Pons (tissue), 1 donor: ENCODE data around the gene ZMYND10.
"Not testable (repeated sequence)": the region's sequence is repeated elsewhere in the genome, so short reads cannot be mapped to it uniquely, and the experiment has no call there.

Experiments used
- DNase-seq: peaks from one replicate; pipeline ENCODE4 v3.0.0-alpha.2; 2016; ENCODE audit warnings: low spot score

The ZMYND10 gene

GRCh38 chr3:50325113-50325480 is 20.4 kb downstream of the ZMYND10 start:
- no peak for DNase-seq

- peak; percentile 77 for DNase-seq
Measured at GRCh38 chr3:50324351-50325112, 21.0 kb downstream of the ZMYND10 start.

- DNase-seq, result no peak
Measured at GRCh38 chr3:50323614-50324199, 21.8 kb downstream of the ZMYND10 start.

DNA sequence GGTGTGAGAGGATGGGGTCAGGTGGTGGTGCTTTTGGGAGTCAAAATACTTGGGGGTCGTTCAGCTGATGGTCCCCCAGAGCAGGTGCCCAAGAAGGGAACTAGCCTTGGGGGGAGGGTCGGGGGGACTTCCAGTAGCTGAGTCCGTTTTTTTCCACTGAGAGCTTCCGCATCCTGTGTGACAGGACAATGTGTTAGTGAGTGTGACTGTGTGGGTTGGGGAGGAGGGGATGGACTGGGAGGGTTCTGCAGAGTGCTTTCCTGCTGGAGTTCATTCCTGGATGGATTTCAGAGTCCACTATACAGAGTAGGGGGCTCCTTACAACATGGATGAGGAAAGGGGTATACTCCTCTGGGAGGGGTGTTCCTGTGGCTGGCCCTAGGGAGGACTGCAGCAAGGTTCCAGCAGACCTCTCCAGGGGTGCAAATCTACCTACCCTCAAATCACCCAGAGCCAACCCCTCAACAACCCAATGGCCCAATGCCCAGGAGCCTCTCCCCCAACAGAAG is 22.4 kb downstream of the ZMYND10 start:
- no peak for DNase-seq

DNA sequence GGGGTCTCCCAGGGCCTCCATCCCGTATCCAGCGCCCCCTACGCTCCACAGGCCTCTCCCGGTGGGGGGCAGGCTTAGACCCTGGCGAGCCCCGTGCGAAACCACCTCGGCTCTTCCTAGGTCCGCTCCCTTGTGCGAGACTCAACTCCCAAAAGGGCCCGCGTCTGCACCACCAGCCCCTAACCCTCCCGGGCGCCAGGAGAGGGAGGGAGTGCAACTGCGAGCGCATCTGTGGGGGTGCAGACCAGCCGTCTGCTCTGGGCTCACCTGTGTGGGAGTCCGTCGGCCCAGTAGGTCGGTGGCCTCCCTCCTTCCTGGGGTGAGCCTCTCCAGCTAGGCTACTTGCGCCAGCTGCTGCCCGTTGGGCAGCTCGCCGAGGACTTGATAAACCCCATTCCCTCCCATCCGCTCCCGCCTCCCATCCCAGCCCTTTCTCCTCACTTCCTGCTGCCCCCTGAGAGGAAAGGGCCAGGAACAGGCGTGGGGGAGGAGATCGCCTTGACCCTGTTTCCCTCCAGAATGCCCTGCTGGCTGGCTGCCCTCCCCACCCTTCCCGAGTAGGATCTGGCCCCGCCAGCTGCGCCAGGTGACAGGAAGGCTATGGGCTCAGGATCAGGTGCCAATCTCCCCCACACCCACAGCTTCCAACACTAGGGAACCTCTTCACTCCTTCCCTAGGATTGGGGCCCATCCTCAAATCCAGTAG is 23.0 kb downstream of the ZMYND10 start, which contains the start of gene HYAL2:
Gene HYAL2, minus strand, starts transcription at position 360 of the 706 bp plus-strand sequence. CDS start 2,256 bp downstream, outside the sequence.
- no peak for DNase-seq

- no peak for DNase-seq
Measured at GRCh38 chr3:50322115-50322385, 23.5 kb downstream of the ZMYND10 start.

- peak; percentile 82 for DNase-seq
Measured at GRCh38 chr3:50321336-50322114, 24.0 kb downstream of the ZMYND10 start.

GRCh38 chr3:50320853-50321335 is 24.6 kb downstream of the ZMYND10 start:
- DNase-seq, result peak; percentile 74

DNA sequence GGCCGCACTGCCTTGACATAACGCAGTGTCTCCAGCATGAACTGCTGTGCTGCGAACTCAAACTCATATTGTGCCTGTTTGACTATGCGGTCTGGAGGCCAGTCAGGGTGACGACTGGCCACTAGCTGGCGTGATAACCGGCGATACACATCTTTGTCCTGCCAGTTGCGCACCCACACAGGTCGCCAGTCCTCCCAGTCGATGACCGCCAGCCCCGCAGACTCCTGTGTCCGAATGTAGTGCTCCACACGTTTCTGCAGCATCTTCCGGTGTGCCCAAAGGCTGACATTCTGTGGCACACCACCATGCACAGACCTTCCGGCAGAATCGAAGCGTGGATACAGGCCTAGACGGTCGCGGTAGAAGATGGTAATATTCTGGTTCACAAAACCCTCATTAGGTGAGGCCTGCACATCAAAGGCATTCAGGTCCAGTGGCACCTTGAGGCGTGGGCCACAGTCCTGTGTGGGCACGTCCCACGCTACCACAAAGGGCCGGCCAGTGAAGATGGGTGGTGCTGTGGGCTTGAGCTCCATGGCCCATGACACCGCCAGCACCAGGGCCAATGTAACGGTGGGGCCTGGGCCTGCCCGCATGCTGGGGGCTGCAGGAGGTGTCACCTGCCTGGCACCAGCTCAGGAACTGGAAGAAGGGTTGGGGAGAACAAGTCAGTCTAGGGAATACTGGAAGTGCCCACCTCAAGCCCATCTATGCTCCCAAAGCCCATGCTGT is 25.5 kb downstream of the ZMYND10 start:
- DNase-seq, result no peak

DNA sequence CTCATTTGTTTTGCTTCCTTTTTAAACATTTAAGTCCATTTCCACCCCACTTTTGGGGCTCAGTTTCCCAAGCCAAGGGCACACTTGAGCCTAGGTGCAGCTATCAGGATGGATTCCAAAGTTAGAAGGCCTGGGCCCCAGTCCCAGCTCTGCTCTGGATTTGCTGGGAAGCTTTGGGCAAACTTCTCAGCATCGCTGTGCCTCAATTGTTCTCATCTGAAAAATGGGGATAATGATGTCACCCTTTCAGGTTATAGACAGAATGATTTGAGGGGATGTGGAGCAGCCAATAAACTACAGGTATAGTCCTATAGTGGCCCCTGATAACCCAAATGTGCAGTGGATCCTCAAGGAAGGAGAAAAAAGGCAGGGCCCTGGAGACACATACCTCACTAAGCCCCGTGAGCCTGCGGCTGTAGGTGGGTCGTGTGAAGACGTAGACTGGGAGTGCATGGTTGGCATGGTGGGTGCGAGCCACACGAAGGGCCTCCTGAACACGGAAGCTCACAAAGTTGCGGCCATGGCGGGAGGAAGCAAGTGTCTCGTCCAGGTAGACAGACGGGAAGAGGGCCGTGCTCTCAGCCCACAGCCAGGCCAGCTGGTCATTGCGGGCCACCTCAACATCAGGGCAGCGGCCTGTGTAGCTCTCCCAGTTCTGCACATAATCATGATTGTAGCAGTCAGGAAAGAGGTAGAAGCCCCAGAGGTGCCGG is 26.2 kb downstream of the ZMYND10 start:
- no peak for DNase-seq

GRCh38 chr3:50318615-50319014 is 26.9 kb downstream of the ZMYND10 start:
- DNase-seq, result no peak

GRCh38 chr3:50318163-50318562 is 27.4 kb downstream of the ZMYND10 start:
- no peak for DNase-seq

DNA sequence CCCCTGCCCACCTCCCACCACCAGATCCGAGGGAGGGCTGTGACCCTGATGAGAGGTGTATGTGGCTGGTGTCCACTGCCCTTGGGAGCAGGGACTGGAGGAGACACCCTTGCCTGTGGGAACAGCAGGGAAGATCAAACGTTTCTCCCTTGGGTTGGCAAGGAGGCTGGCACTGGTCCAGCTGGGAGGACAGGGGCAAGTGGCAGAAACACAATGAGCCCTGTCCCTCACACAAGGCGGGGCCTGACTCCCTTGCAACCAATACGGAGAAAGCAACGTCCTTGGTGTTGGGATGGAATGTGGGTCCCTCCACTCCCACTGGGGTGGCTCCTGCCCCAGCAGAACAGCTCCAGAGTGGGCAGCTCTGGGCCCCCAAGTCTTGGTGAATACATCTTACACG is 28.2 kb downstream of the ZMYND10 start:
- no peak for DNase-seq

GRCh38 chr3:50316657-50317242 is 28.8 kb downstream of the ZMYND10 start:
- DNase-seq, result no peak

DNA sequence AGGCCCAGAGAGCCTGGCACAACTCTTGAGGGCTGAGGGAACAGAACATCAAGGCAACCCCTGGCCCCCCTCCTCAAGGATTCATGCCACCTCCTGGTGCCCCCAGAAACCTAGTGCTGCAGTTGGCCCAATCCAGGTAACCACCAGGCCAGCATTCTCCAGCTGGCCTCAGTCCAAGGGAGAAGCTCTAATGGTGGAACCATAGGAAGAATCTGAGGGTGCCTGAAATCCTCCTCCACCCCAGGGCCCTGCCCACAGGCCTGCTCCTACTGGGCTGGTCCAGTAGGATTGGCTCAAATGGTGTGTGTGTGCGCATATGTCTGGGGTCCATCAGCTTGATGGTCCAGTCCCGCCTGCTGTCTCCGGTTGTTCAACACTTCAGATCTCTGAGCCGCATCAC is 30.7 kb downstream of the ZMYND10 start:
- no peak for DNase-seq

- DNase-seq, result no peak
Measured at GRCh38 chr3:50314342-50314741, 31.2 kb downstream of the ZMYND10 start.

GRCh38 chr3:50312041-50312440 is 33.5 kb downstream of the ZMYND10 start:
- not testable (repeated sequence) for DNase-seq

DNA sequence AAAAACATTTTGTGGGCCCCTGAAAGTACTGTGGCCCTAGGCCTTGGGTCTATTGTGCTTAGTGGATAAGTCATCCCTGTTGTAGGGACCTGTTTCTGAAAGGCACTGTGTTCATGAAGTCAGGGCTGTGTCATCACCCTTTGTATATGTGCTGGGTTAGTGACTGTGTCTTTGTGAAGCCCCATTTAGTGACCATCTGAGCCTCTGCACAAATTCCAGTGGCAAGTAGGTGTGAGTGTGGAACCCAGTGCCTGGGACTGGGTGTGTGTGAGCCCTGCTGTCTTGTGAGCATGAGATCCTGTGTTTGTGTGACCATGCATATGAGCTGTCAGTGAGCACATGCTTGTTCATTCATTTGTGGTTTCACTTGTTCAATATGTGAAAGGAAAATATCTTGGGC is 40.9 kb downstream of the ZMYND10 start:
- no peak for DNase-seq

DNA sequence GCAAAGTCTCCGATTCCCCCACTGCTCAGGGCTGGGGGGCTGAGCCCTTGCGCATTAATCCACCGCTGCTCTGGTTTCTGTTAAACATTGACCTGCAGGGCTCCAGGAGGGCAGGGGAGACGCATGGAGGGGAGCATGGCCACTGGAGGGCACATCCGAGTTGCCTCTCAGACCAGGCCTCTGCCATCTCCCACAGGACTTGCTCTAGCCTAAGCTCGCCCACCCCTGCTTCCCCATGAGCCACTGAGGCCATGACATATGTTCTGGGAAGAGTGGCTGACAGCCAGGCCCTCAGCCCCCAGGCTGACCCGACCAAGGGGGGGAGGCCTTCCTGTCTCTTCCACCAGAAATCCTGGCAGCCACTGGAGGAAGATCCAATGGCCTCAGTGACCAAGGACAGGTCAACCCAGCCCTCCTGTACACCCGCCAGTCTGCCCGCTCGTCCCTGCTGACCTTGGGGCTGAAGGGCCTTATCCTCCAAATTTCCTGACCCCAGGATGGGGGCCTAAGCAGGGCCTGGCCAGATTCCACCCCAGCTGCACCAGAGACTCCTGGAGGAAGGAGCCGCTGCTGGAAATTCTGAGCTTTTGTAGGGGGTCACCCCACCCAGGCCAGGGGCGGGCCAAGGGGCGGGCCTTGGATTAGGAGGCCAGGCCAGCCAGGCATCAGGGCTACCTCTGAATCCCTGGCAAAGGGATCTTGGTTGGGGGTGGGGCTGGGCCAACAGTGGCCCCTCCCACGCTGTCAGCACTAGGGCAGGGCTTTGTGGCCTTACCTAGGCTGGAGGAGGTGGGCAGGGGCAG is 42.3 kb downstream of the ZMYND10 start, which contains the start of gene HYAL1:
Gene HYAL1, minus strand, starts transcription at position 562 of the 803 bp plus-strand sequence. CDS start 618 bp downstream, outside the sequence.
- no peak for DNase-seq
